Panc1 (cell line): Measurements from ENCODE around the gene ULBP3. TPM values are rescaled to one million over a fixed set of nuclear protein-coding genes. Genes with fewer than 3 reads are reported as not detected.

Experiments used
- ATAC-seq: fragments of 200-7000 bp; cut with Tn5 transposase; 2 replicates; pipeline ENCODE4 v1.9.1; 2020; ENCODE audit warnings: mild to moderate bottlenecking, moderate library complexity
- BruUV-seq: library from RNA; stranded (reverse); fragments of 400-500 nt; replicated peaks from 2 replicates; lab custom pipeline; 2021; lab: Mats Ljungman, UMichigan
- CTCF ChIA-PET: fragments of 300-600 bp; sonication (Branson Sonifier 250); formaldehyde crosslinking; loops from one replicate; lab custom pipeline; 2022; ENCODE audit warnings: antibody characterized with exemption; lab: Charles Lee
- POLR2A ChIA-PET: fragments of 300-600 bp; sonication (Branson Sonifier 250); formaldehyde crosslinking; loops from one replicate; lab custom pipeline; 2022; ENCODE audit warnings: antibody characterized with exemption; lab: Charles Lee
- DNase-seq: peaks from one replicate; pipeline ENCODE4 v3.0.0-alpha.2; 2010; ENCODE audit warnings: low read depth, low spot score
- H3K27ac ChIP-seq: 2 replicates; pipeline ENCODE4 v1.5.1; 2011; ENCODE audit warnings: mild to moderate bottlenecking, low read length, inconsistent platforms
- H3K27me3 ChIP-seq: fragments of 200-500 bp; sonication (Bioruptor generic); 2 replicates; pipeline ENCODE4 v1.6.0; 2014; ENCODE audit warnings: low read length, inconsistent platforms; ENCODE audit not compliant: control insufficient read depth, insufficient read depth
- H3K36me3 ChIP-seq: fragments of 200-500 bp; sonication (Bioruptor generic); 2 replicates; pipeline ENCODE4 v1.5.1; 2014; ENCODE audit warnings: inconsistent platforms, mild to moderate bottlenecking, low read length, moderate library complexity; ENCODE audit not compliant: control insufficient read depth, insufficient read depth
- H3K4me1 ChIP-seq: 2 replicates; pipeline ENCODE4 v1.5.1; 2011; ENCODE audit warnings: inconsistent platforms, mild to moderate bottlenecking, low read length, moderate library complexity; ENCODE audit not compliant: control insufficient read depth, insufficient read depth
- H3K4me3 ChIP-seq, 2 experiments: 2 replicates each; pipeline ENCODE4 v1.5.1; 2011 to 2012; ENCODE audit warnings: low read depth in 2 of 2, low read length in 2 of 2, mild to moderate bottlenecking in 2 of 2, inconsistent platforms in 1 of 2, moderate library complexity in 1 of 2
- H3K9me3 ChIP-seq: fragments of 200-500 bp; sonication (Bioruptor generic); 2 replicates; pipeline ENCODE4 v1.5.1; 2014; ENCODE audit warnings: low read depth, mild to moderate bottlenecking, inconsistent platforms, low read length, moderate library complexity; ENCODE audit not compliant: control insufficient read depth, insufficient read depth
- CTCF ChIP-seq: fragments of 450-650 bp; IDR thresholded peaks from 2 replicates; pipeline ENCODE4 v1.5.1; 2017; ENCODE audit warnings: mild to moderate bottlenecking
- POLR2AphosphoS5 ChIP-seq: IDR thresholded peaks from 2 replicates; pipeline ENCODE4 v1.6.1; 2012; ENCODE audit warnings: mild to moderate bottlenecking, low read depth, low read length, moderate library complexity
- REST ChIP-seq, 2 experiments: IDR thresholded peaks; 2 replicates each; pipeline ENCODE4 v1.6.1; 2011 to 2012; ENCODE audit warnings: low read depth in 2 of 2, control low read depth in 1 of 2, low read length in 1 of 2, mild to moderate bottlenecking in 1 of 2, moderate library complexity in 1 of 2; ENCODE audit not compliant: insufficient read depth in 1 of 2
- SIN3A ChIP-seq: IDR thresholded peaks from 2 replicates; pipeline ENCODE4 v1.6.1; 2012; ENCODE audit warnings: low read depth, mild to moderate bottlenecking, low read length, moderate library complexity, borderline replicate concordance; ENCODE audit not compliant: insufficient read depth
- TCF7L2 ChIP-seq: IDR thresholded peaks from 2 replicates; pipeline ENCODE4 v1.6.1; 2011; ENCODE audit warnings: mild to moderate bottlenecking, low read depth, low read length, inconsistent platforms
- in situ Hi-C: cut with HindIII; loops from 2 replicates; pipeline ENCODE4 v1.10.0; 2016; ENCODE audit warnings: low sequenced_read_pairs, low pct_unique_long_range_greater_than_20kb
- intact Hi-C: fragments of 100-400 bp; cut with micrococcal nuclease; formaldehyde crosslinking; loops from one replicate; pipeline ENCODE4 v1.10.0; 2022; ENCODE audit not compliant: unreplicated experiment
- total RNA-seq: library from RNA; stranded (reverse); gene quantifications from one replicate; pipeline ENCODE4 v1.2.1, GENCODE V29; 2021; ENCODE audit not compliant: unreplicated experiment

The ULBP3 gene
- total RNA-seq, 1 experiment from 2014 or later: 2.4 TPM

GRCh38 chr6:150043096-150043495 is 25.8 kb downstream of the ULBP3 start:
- ChIA-PET CTCF (no interaction called here), POLR2A (no interaction called here)
- in situ Hi-C loops (no loop called here), intact Hi-C loops (no loop called here)
- Histone ChIP-seq H3K27me3 (peaks cover 18% of the 10 kb centered on the region), H3K9me3 (no peaks in the 10 kb centered on the region), H3K36me3 (no peaks in the 10 kb centered on the region), H3K4me3 (no peak overlapping the region), H3K4me1 (no peaks in the 10 kb centered on the region), H3K27ac (no peak overlapping the region)
- no peak for DNase-seq
- no TSS peak for BruUV-seq
- no peak for ATAC-seq
- TF ChIP-seq TCF7L2: no peak
- no peak for TF ChIP-seq CTCF
- no peak for TF ChIP-seq POLR2AphosphoS5
- TF ChIP-seq REST (IDR thresholded peaks at IDR 0.05; ENCODE audit: insufficient read depth in 1 of 2, low read depth in 2 of 2, low read length in 1 of 2): no peak
- TF ChIP-seq SIN3A: no peak

GRCh38 chr6:150038202-150039062 is 30.5 kb downstream of the ULBP3 start:
- TF ChIP-seq CTCF: no peak
- TF ChIP-seq REST (IDR thresholded peaks at IDR 0.05; ENCODE audit: insufficient read depth in 1 of 2, low read depth in 2 of 2, low read length in 1 of 2): no peak
- TF ChIP-seq TCF7L2: no peak
- no peak for TF ChIP-seq POLR2AphosphoS5
- TF ChIP-seq SIN3A: no peak
- ATAC-seq (peak; percentile 74), DNase-seq (no peak)
- no peaks in the 10 kb centered on the region for H3K4me1 ChIP-seq
- no peaks in the 10 kb centered on the region for H3K36me3 ChIP-seq
- CTCF ChIA-PET: no interaction called here
- POLR2A ChIA-PET: no interaction called here
- H3K9me3 ChIP-seq: no peaks in the 10 kb centered on the region
- no TSS peak for BruUV-seq
- intact Hi-C loops: no loop called here
- peak overlapping the region; percentile 23 to 47; a peak in 2 of 4 replicates for H3K4me3 ChIP-seq
- H3K27ac ChIP-seq: no peak overlapping the region
- in situ Hi-C loops: no loop called here
- H3K27me3 ChIP-seq: peaks cover 40% of the 10 kb centered on the region
